ENCODE results near the gene C12orf56. TPM values are rescaled to one million over a fixed set of nuclear protein-coding genes. Genes with fewer than 3 reads are reported as not detected.

The C12orf56 gene
- total and polyA plus RNA-seq, 8 donors: 0.08 to 0.31 (median 0.20) TPM; not detected in 3

- peak; percentile 82 for ATAC-seq
- H3K27ac ChIP-seq: no peak overlapping the region
- peaks cover 0 to 5% of the 10 kb centered on the region in 2 donors for H3K4me1 ChIP-seq
- no peaks in the 10 kb centered on the region for H3K36me3 ChIP-seq
- H3K27me3 ChIP-seq: no peaks in the 10 kb centered on the region
- no peak overlapping the region for H3K4me3 ChIP-seq
- intact Hi-C loops (cut with DNase I): loop anchor here in 1 of 2 donors (5.0 kb wide), 2 partner anchors 414 to 434 kb away; partner anchors contain the start of gene SRGAP1
- no peaks in the 10 kb centered on the region for H3K9me3 ChIP-seq
- peak; percentile 54 to 58 for TF ChIP-seq CTCF (IDR thresholded peaks at IDR 0.05)
- DNase-seq: peak in 2 of 4 donors; percentile 67 to 79
These were observed 134.3 kb downstream of the C12orf56 start for GRCh38 chr12:64256166-64256800.

GRCh38 chr12:64255249-64255648, 135.3 kb downstream of the C12orf56 start:
- H3K4me1 ChIP-seq: peaks cover 0 to 5% of the 10 kb centered on the region in 2 donors
- TF ChIP-seq CTCF (IDR thresholded peaks at IDR 0.05): no peak
- no peak overlapping the region for H3K4me3 ChIP-seq
- H3K27me3 ChIP-seq: no peaks in the 10 kb centered on the region
- no peaks in the 10 kb centered on the region for H3K9me3 ChIP-seq
- DNase-seq (no peak), ATAC-seq (no peak)
- H3K36me3 ChIP-seq: no peaks in the 10 kb centered on the region
- intact Hi-C loops (cut with DNase I): loop anchor here in 1 of 2 donors (5.0 kb wide), 2 partner anchors 413 to 433 kb away; partner anchors contain the start of gene SRGAP1
- H3K27ac ChIP-seq: no peak overlapping the region

- no peaks in the 10 kb centered on the region for H3K9me3 ChIP-seq
- H3K36me3 ChIP-seq: no peaks in the 10 kb centered on the region
- intact Hi-C loops (cut with DNase I): no loop called here
- H3K27me3 ChIP-seq: no peaks in the 10 kb centered on the region
- peaks cover 0 to 5% of the 10 kb centered on the region in 2 donors for H3K4me1 ChIP-seq
- no peak overlapping the region for H3K27ac ChIP-seq
- no peak overlapping the region for H3K4me3 ChIP-seq
- no peak for ATAC-seq
- no peak for TF ChIP-seq CTCF (IDR thresholded peaks at IDR 0.05)
- no peak for DNase-seq
These were observed 137.2 kb downstream of the C12orf56 start for GRCh38 chr12:64253356-64253755.

GRCh38 chr12:64252681-64253080, 137.9 kb downstream of the C12orf56 start:
- intact Hi-C loops (cut with DNase I): no loop called here
- peak in 2 of 4 donors; percentile 55 to 81 for DNase-seq
- Histone ChIP-seq H3K9me3 (no peaks in the 10 kb centered on the region), H3K27me3 (no peaks in the 10 kb centered on the region), H3K27ac (no peak overlapping the region), H3K4me3 (no peak overlapping the region), H3K4me1 (peaks cover 0 to 5% of the 10 kb centered on the region in 2 donors), H3K36me3 (no peaks in the 10 kb centered on the region)
- ATAC-seq: no peak
- TF ChIP-seq CTCF (IDR thresholded peaks at IDR 0.05): no peak

- H3K27me3 ChIP-seq: no peaks in the 10 kb centered on the region
- no peak for DNase-seq
- intact Hi-C loops (cut with DNase I): no loop called here
- no peaks in the 10 kb centered on the region for H3K36me3 ChIP-seq
- ATAC-seq: no peak
- H3K27ac ChIP-seq: no peak overlapping the region
- no peak overlapping the region for H3K4me3 ChIP-seq
- no peak for TF ChIP-seq CTCF (IDR thresholded peaks at IDR 0.05)
- H3K9me3 ChIP-seq: no peaks in the 10 kb centered on the region
- H3K4me1 ChIP-seq: no peaks in the 10 kb centered on the region
These were observed 146.7 kb downstream of the C12orf56 start for GRCh38 chr12:64243809-64244208.

Measured in left lung (tissue), 10 donors.